GM19351 (cell line): ENCODE measurements around the gene ZPLD1.

Experiments used
- ATAC-seq: cut with Tn5 transposase; IDR thresholded peaks from one replicate; pipeline ENCODE4 v1.9.1; 2021; ENCODE audit warnings: mild to moderate bottlenecking, moderate library complexity; ENCODE audit not compliant: unreplicated experiment

The ZPLD1 gene

DNA sequence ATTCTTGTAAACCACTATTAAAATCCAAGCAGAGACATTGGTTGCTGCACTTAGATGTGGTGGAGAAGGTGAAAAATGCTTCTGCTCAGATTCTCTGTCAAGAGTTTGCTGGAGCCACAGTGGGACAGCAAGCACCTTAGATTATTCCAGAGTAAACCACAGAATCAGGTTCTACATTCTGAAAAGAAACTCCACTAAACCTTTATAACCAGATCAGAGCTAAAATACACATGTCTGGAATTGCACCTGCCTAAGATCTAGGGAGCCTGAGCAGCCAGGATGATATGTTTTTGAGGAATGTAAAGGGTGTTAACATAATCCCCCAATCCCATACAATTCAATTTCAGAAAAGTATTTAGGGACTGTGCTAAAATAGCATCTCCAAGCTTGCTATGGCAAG, at the start of gene ZPLD1:
TSS of gene ZPLD1 (plus strand) at position 301 of the 400 bp plus-strand sequence. CDS start 3,473 bp downstream, outside the sequence.
- no peak for ATAC-seq

DNA sequence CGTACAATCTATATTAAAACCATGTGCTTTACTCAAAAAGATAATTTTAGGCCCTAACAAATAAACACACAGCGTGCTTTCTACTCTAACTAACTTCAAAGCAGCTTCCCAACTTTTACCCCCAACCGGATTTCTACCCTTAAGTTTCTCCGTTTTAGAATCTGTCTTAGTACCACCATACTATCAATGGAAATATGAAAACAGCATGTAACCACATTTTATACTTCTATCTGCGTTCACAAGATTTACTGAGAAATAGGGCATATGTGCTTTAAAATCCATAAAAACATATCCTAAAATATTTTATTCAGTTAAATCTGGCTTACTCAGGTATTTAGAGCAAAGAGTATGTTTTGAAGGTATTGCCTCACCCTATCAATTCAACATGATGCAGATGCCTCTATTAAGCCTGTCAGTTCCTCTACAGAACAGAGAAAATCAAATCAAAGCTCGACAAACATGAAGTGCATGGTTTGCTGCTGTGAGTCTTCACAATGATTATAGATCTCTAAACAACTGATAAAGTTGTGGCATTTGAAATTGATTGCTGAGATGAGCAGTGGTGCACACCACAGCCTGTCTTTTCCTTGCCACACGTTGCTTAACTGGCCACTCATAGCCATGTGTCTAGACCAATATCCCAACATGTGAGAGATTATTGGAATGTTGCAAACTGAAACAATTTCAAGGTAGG, 44.5 kb upstream of the ZPLD1 start:
- no peak for ATAC-seq

DNA sequence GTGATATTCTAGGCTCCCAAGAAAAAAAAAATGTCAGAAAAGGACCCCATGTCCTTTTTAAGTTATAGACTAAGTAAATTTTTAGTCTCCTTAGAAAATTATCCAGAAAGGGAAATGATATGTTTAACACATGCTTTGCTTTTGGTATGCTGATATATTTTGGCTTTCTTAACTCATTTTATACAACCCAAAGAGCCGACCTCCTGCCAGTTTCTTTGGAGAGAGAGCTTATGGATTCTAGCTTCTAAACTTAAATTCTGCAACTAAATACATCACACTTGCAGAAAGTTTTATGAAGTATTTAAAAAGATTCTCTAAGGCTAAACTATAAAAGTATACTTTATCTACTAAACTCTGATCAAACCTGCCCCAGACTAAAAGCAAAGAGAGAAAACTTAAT, 43.9 kb upstream of the ZPLD1 start:
- ATAC-seq = no peak

DNA sequence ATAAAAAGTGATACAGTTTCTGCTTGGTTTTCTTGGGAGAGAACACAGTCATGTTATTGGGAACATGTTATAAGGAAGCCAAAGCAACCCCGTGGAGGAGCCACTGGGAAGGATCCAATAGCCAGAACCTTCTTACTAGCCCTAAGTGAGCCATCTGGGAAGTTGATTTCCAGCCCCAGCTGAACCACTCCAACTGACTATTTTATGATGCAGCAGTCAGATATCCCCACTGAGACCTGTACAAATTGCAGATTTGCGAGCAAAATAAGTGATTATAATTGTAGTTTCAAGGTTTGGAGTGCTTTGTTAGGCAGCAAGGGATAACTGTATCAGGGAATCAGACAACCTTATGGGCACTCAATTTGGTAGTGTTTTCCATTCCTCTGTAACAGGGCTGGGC, 43.3 kb upstream of the ZPLD1 start:
- no peak for ATAC-seq

DNA sequence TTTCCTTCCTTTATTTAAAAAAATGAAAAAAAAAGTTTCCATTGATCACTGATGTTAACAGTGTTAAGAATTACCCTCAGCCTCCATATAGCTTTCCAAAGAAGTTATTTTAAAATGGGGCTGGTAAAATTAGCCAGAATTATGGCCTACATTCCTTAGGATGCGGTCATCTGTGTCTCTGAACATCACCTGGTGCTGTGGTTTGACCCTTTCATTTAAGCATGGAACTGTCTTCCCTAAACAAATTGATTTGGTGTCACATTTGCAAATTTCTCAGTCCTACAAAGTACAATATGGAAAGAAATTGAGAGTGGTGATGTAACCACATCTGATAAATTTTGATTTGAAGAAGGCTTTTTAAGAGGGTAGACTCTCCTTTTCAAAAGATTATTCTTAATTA, 40.3 kb upstream of the ZPLD1 start:
- no peak for ATAC-seq

DNA sequence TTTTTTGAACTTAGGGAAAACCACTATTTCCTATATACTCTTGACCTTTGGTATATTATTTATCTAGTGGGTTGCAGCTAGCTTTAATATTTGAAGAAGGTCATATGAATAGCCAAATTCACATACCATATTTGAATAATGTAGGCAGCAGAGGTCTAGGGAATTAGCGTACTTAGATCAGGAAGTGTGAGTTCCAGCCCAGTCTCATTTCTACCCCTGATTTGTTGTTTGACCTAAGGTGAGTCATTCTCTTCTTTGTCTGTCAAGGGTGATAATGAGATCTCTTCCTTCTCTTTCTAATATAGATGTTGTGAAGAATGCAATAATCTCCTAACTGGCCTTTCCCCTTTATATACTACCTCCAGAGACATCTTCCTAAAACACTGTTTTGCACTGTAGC, 36.6 kb upstream of the ZPLD1 start:
- no peak for ATAC-seq

DNA sequence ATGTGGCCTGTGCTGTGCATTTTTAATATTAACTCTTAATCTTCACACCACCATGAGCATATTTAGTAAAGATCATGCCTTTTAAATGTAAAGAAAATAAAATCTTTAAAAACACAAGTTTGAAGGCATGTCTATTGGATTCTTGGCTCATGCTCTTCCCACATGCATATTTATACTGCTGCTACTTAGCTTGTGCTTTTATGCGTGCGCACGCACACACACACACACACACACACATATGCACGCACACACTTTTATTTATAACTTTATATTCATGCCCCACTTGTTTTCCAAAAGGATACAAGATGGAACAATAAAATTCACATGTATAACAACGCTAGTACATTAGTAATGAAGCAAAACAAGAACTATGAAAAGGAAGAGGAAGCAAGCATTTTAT, 36.1 kb upstream of the ZPLD1 start:
- ATAC-seq = no peak

DNA sequence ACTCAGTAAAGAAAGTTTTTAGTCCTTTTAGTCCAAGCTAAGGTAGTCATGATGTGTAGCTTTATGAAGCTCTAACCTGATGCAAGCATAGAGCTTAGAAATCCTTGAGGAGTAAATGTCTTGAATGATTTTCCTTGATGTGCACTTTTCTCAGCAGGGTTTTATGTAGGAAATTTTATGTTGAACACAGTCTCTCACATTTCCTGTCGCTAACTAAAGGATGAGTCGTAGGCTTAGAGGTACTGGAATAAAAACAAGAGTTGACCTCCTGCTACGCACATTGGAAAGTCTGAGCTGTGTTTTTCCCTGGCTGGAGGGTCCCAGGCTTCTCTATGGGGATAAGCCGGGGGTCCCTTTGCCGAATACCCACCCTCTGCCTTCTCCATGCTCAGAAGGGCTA, 34.7 kb upstream of the ZPLD1 start:
- ATAC-seq = no peak

DNA sequence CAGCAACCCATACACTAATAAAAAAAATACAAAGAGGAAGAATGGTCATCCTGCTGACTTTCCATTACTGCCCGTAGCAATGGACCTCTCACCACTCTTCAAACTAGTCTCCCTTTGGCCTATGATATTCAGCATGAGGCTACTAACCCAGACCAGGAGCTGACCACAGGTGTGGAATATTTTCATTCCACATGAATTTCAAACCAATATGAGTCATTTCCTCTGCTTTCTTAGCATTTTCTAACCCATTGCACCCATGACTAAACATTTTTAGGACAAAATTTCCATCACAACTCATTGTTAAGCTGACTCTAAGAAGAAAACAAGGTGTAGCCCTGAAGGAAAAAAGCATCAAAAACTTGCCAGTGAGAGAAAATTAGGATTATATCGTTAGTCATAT, 34.0 kb upstream of the ZPLD1 start:
- no peak for ATAC-seq

DNA sequence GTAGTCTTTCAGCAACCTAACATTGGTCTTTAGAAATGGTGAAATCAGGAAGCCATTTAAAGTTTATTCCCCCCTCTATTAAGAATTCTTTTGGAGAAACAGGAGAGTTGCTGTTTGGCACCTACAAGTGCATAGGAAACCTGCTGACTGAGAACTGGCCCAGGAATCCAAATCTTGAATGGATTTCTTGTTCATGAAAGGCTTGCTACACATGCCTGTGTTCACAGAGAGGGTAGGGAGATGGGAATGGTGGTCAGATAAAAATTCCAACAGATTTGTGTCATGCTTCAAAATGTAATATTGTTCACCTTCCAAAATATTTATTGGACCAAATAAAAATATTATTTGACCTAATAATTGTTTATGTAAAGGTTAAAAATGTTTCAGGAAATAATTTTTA, 24.2 kb upstream of the ZPLD1 start:
- ATAC-seq = no peak

DNA sequence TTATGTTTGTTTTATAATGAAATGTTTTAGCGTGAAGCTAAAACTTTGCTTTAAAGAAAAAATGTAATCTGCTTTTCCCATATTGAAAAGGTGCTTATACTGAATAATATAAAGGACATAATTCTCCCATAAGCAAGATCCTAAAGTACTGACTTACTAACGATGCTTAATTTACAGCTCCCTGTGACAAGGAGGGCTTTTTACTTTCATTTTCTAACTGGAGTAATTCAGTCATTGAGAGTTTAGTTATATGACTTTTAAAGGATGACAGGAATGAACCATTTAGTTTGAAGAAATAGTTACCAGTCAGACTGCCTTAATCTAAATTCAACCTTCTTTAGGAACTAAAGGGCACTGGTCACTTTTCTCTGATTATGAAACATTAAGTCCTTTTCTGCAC, 19.3 kb upstream of the ZPLD1 start:
- ATAC-seq = peak; percentile 67

DNA sequence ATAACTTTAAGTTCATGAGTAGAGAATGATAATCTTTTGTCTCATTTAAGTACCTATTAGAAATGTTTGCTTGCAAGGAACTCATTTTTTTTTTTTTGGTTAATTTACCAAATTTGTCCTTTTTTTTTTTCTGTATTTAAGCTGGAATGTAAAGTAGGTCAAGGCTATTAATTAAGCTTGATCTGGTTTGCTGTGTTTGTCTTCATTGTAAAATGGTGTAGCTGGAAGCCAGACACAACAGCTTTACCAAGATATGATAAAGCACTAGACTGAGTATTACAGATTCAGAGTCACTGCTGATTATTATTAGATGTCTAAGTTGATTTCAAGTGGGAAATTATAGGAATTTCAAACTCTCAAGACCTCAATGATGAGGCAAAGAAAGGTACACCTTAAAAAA, 15.0 kb upstream of the ZPLD1 start:
- ATAC-seq = no peak

DNA sequence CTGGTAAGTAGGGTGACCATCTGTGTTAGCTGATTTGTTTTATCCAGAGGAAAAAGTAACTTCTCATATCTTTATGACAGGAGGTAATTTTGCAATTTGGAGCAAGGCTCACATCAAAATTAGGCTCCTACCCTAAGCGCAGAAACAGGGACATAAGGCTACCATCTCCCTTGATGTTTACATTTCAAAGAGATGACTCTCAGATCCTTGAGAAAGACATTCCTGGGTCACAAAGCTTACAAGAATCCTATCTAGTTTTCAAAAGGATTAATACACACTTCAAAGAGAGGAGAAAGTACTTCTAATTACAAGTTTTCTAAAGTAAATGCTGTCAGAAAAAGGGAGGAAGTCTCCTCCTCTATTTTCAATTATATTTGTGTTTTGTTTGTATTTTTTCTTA, 7.0 kb downstream of the ZPLD1 start:
- ATAC-seq = no peak

DNA sequence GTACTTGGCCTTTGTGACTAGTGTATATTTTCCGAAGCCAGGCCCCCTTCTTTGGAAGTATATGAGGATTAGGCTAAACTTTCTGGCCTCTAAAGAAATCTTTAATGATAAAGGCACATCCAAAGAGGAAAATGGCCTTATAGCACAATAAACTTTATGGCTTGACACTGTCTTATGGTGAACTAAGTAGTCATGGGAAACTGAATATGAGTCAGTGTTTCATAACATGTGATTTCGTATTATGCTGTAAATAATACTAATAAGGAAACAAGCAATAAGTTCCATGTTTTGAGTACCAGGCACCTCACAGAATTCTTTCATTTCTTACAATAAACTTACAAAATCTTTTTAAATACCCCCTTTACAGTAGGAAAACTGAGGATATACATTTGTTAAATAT, 8.2 kb downstream of the ZPLD1 start:
- ATAC-seq = no peak

DNA sequence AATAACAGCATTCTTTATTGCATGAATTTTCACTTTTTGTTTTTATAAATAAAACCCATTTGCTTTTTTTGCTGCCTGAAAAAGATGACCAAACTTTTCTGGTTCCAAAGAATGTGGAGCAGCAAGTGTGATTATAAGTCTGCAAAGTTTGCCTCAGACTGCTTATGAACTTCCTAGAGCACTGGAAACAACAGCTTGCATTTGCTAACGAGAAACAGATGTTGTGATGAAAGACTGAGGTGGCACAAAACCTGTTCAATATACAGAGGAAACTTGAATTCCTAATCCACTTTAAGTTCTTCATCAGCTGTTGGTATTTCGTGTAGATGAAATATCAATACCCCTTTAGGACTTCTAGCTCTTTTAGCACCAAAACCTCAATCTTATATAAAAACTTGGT, 9.3 kb downstream of the ZPLD1 start:
- ATAC-seq = no peak

DNA sequence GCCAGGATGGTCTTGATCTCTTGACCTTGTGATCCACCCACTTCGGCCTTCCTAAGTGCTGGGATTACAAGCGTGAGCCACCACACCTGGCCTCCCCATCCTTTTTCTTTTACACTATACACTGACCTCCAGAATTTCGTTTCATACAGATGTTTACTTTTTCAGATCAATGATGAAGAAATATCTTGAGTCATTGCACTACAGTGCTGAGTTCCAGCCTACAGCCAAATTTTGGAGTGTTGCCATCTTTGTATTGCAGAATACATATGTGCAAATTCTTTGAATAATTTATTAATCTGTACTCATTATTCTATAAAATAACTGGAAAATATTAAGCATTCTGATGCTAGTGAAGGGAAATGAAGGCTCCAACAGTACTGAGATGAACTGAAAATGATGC, 12.5 kb downstream of the ZPLD1 start:
- ATAC-seq = no peak

DNA sequence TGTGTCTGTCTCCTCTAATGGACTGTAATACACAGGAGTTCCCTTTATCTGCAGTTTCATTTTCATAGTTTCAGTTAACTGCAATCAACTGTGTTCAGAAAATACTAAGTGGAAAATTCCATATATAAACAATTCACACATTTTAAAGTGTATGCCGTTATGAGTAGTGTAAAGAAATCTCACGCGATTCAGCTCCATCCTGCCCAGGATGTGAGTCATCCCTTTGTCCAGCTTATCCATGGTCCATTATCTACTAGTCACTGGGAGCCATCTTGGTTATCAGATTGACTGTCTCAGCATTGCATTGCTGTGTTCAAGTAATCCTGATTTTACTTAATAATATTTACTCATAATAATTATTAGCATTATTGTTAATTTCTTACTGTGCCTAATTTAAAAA, 14.5 kb downstream of the ZPLD1 start:
- no peak for ATAC-seq

DNA sequence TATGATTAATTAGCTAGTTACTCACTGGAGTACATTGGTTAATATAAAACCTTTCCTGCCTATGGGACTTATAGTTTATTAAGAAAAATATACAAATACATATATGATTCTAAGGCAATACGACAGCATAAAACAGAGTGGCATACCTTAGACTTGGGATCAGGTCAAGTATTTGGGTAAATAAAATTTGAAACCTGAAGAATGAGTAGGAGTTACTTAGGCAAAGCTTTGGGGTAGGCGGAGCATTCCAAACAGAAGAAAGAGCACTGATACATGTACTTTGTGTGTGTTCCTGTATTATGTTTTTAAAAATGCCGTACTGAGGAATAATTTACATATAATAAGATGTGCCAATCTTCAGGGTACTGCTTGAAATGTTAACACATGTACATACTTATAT, 15.1 kb downstream of the ZPLD1 start:
- ATAC-seq = no peak

DNA sequence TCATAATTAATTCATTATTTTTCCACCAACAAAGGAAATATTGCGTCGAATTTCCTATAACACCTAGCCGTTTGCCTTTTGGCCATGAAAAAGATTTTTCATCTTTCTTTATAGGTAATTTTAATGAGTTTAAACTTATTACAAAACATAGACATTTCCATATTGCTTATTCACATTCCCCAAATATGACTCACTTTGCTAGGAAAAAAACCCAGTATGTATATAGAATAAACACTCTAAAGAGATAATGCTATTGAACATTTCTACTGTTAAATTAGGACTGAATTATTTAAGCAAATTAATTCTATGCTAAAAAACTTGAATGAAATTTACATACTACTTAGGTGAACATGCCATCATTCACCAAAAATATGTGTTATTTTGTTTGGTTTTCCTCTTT, 16.2 kb downstream of the ZPLD1 start:
- no peak for ATAC-seq

DNA sequence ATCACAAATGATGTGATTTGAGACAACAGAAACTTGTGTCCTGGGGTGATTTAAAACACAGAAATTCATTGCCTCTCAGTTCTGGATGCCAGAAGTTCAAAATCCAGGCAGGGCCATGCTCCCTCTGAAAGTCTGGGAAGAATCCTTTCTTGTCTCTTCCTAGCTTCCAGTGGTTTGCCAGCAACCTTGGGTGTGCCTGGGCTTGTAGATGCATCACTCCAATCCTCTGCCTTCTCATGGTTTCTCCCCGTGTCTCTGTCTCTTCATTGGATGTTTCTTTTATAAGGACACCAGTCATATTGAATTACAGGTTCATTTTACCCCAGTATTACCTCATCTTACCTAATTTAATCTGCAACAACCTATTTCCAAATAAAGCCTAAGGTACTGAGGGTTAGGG, 16.7 kb downstream of the ZPLD1 start:
- no peak for ATAC-seq

DNA sequence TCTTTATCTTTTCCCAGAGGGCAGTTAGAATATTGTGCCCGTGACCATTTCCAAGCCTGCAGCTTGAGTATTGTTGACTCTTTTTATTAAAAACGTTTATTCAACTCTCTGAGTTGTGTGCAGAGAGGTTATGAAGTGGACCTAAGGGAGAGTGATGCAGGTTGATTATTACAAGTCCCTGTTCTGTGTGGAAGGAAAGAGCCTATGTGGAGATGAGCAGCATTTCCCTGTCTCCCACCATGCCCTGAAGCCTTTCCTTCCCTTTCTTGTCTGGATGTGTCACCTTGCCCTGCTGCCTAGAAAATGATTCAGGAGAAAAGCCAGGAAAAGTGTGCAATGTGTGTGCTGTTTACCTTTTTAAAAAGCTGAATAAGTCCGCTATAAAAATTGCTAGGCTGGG, 19.4 kb downstream of the ZPLD1 start:
- ATAC-seq = no peak

DNA sequence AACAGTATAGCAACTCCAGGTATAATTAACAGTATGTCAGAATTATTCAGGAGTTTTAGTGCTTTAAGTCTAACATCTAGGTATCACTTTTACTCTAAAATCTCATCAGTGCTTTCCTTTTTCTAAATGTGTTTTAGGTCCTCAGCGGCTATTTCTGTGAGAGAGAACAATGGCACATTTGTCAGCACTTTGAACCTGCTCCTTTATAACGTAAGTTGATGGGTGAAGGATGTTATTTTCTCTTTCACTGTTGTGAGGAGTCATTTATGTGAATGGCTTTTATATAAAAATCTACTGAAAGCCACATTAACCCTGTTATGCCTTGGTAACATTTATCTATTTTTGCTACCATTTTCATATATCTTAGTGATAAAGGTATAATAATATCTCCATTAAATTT, 22.8 kb downstream of the ZPLD1 start:
- ATAC-seq = no peak

DNA sequence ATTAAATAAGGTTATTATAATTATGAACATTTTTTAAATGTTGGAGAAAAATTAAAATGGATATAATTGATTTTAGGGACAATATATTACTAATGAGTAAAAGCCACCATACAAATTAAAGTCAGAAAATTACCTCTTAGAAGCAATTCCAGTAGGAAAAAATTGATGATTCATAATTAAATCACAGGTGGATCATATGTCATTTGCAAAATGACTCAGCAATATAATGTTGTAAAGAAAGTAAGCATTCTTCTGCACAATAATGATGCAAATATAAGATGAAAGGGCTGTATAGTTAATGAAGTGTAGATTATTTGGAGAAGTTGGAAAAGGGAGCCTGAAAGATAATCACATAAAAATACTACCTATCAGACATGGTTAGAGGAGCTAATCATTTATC, 25.8 kb downstream of the ZPLD1 start:
- no peak for ATAC-seq
